T-helper 2 cell (primary cell): Measurements from ENCODE around the gene PRICKLE4.

Source experiments
- DNase-seq, 5 experiments: peaks; one replicate each; pipeline versions ENCODE4 v3.0.0 to v3.0.0-alpha.2; 2012 to 2022

Gene PRICKLE4

DNA sequence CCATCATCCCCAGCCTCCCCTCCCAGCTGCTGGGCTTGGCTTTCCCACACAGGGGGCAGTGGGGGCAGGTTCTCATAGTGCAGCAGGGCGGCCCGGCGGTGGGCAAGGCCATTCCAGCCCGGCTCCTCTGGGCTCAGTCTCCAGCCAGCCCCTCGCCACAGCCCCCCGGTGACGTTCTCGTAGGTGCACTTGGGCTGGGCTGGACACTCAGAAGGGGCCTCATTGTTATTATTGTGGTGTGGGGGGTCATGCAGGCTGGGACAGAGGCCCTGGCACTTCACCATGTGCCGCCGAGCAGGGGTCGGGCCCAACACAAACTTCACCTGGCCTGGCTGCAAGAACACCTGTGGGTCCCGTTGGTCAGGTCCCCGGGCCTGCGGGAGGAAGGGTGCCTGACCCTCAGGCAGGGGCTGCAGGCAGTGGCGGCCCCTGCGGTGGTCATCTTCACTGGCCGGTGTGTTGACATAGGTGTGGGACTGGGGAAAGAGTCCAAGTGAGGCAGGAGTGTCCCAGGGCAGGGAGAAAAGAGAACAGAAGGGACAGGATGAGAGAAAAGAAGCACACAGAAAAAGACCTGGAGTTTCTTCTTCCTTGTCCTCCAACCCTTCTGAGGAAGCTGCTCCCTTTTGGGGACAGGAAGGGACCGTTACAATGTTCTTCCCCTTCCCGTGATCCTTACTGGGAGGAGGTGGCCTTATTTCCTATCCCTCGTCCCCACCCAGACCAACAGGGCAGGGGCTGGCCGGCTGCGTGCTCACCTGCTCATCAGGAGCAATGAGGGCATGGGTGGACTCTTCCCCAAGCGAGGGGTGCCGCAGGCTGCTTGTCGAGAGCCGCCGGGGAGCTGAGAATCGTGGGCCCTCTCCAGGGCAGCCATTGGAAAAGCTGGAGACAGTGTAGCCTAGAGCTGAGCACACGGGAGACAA lies 9.3 kb upstream of the PRICKLE4 start:
- DNase-seq: no peak

DNA sequence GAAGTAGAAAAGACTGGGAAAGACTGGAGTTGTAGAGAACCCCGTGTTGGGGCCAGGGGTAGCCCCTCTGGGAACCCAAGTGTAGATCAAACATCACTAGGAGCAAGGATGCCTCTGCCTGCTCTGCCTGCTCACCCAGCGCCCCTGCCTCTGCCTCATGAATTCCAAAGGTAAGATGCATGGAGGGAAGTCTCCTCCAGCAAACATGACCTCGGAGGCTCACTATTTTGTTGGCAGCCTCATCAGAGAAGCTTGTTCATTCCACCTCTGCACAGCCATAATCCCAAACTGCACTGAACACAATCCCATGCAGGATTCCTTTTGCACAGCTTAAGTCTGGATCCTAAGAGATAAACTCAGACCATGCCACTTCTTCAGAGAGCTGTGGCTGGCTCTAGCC lies 5.7 kb upstream of the PRICKLE4 start:
- DNase-seq: no peak

DNA sequence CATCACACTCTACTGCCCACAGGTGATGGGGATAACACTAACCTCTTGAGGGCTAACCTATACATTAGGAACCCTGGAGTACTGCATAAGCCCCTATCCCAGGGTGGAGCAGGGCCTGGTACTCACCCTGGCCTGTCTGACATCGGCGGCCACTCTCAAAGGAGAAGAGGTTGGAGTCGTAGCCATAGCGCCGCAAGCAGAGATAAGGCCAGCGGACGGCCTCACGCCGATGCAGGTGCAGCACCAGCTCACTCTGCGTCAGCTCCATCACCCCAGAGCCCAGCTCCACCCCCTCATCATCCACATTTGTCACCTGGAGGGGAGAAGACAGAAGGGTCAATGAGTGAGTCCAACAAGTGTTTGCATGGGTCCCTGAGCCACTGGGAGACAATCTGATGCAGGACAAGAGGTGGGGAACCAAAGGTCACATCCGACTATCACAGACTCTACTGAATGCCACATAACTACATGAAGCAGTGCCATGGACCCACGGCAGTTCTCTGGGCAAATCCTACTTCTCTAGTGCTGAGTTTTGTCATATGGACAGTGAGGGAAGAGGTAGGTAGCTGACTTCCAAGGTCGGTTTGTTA lies 5.2 kb upstream of the PRICKLE4 start:
- no peak for DNase-seq

DNA sequence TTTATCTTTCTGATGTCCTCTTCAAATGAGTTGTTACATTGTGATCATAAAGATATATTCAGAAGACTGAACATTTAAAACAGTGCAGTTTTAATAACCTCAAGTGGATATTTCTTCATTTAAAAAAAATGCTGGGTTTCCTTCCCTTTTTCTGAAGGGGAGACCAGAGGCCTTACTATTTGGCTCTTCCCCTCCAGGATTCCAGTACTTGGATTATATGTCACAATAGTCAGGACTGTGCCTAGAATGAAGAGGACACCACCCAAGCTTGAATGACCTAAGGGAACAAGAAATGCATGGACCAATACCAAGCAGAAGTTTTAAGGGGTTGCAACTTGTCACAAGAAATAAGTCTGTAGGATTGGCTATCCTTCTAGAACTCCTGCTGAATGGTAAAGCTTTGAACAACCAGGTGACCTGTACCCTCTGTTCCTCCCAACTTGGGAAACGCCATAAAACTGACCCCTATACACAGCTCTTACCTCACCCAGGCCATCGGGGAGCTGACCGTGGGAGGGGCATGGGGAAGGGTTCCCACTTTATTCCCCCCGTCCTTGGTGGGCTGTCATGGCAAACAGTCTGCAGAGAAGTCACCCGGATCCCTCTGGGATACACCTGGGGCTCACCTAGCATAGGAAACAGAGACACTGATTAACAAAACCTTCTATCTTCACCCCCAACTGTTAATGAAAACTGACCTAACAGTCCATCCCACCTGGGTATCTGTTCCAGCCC lies 2.9 kb upstream of the PRICKLE4 start:
- no peak for DNase-seq

DNA sequence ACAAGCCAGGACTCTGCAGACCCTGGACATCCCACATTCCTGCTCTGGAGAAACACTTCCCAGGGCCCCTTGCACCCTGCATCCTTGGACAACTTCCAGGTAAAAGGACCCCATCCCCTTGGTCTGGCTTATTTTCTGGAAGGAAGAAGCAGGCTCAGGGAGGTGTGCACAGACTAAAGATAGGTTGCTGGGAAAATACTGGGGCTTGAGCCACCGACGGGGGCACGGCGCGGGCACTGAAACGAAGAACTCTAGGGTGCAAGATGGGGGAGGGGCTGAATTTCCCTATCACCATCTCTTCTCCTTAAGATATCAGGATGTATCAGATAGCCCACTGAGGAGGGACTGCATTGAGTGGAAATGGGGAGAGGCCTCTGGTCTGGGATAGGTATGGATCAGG lies 1.7 kb upstream of the PRICKLE4 start:
- no peak for DNase-seq

DNA sequence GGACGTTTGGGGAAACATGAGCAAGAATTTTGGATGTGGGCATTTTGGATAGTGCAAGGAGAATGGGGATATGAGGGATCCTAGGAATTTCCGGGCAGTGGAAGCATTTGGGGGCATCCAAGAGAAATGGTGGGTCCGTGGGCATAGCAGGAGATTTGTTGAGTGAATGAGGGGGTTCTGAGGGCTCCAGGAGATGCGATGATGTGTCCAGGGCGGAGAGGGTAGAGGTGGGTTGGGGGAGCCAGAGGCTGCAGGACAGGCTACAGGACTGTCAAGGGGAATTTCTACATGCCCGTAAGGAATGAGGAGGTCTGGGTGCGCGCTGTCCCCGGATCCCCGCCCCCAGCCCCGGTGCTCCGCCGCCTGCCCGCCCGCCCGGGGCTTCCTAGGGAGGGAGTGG lies 1.2 kb upstream of the PRICKLE4 start:
- no peak for DNase-seq

DNA sequence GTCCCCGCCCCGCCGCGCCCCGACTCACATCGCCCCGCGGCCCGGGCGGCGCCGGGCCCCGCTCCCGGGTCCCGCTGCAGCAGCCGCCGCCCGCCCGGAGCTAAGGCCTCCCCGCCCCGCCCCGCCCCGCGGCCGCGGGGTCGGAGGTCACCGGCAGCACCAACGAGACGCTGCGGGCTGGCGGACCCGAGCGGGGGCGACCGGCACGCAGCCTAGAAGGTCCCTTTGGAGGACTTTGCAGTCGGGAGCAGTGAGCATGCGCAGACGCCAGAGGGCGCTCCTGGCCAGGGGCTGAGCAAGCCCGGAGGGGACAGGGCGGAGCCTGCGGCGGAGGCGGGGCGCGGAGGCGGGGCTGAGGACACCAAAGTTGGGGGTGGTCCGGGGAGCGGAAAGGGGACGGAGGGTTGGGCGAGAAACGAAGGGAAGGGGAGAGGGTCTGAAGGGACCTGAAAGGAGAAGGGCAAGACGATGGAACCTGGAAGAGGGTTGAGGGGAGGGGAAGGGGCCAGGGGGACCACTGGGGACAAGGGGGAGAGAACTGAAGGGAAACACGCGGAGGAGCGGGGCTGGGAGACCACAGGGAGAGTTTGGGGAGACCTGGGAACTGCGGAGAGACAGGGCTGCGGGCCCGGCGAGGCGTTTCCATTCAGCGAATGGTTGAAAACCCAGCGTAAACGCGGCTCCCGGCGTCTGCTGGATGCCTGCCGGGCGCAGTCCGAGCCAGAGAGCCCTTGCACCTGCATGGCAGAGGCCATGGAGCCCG lies 613 bp upstream of the PRICKLE4 start, which contains the start of gene FRS3:
Gene FRS3, minus strand, starts transcription at position 113 of the 763 bp plus-strand sequence. CDS start 2,913 bp downstream, outside the sequence.
- peak; percentile 96 to 100 (median 99) for DNase-seq

DNA sequence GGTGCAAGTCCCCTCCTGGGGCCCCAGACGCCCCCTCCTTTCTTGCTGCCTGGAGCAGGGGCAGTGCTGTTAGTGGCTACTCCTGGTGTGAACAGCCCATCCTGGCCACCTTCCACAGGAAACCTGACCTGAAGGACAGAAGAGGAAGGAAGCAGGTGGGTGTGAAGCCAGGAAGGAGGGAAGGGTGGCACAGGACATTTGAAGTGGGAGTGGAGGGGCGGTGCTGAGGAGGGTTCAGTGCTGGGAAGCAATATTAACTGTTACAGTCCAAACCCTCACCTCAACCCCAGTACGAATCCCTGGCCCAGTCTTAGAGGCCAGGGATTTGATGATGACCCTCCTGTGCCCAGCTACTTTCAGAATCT lies 766 bp downstream of the PRICKLE4 start:
- DNase-seq: no peak

DNA sequence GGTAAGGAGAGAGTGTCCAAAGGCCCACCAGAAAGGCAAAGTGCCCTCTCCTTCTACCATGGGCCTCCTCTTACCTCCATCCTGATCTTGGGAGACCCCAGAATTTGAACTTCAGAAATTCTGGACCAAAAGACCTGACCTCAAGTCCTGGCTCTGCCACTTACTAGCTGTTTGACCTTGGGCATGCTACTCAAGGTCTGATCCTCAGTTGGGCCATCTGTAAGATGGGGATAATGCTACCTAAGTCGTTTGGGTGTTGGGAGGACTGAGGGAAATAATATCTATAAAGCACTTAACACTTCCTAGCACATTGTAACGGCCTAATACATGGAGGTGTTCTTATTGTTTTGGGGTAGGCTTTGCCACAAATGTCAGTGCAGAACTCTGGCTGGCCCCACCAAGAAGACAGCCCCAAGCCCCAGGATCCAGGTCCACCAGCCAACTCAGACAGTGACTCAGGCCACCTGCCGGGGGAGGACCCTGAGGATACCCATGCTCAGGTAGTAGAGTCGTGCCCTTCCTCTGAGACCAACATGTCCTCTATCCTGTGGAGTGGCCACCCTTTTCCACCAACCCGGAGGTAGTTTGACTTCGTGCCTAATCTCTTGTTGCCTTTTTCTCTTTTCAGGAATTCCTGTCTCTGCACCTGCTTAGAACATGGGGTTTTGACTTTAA lies 2.7 kb downstream of the PRICKLE4 start:
- DNase-seq: no peak

DNA sequence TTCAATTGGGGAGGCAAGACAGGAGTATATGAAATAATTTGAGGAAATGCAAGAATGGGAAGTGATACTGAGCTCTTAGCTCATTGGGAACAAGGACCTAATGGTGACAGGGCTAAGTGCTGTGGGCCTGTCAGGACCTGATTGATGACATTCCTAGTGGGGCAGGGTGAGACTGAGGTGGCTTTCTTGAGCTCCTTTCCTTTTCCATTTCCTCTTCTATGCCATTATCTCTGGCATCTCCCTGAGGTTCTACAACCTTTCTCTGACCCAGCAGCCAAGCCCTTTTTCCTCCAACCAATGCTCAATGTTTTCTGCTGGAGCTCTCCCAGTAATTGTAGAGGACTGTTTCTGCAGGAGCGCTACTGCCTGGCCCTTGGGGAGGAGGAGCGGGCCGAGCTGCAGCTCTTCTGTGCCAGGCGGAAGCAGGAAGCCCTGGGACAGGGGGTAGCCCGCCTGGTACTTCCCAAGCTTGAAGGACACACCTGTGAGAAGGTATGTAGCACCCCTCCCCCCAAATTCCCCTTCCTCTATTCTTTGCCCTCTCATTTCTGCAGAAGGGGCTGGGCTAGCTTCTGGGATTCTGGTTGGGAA lies 4.1 kb downstream of the PRICKLE4 start:
- no peak for DNase-seq

DNA sequence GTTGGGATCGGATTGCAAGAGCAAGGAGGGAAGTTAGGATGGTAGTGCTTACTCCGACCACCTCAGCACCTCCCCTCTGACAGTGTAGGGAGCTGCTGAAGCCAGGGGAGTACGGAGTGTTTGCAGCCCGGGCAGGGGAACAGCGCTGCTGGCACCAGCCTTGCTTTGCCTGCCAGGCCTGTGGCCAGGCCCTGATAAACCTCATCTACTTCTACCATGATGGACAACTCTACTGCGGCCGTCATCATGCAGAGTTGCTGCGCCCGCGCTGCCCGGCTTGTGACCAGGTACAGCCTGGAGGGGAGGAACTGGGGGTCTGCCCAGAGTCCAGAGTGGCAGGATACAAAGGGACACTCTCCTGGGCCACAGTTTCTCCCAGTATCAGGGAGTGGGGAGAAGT lies 4.7 kb downstream of the PRICKLE4 start:
- no peak for DNase-seq

DNA sequence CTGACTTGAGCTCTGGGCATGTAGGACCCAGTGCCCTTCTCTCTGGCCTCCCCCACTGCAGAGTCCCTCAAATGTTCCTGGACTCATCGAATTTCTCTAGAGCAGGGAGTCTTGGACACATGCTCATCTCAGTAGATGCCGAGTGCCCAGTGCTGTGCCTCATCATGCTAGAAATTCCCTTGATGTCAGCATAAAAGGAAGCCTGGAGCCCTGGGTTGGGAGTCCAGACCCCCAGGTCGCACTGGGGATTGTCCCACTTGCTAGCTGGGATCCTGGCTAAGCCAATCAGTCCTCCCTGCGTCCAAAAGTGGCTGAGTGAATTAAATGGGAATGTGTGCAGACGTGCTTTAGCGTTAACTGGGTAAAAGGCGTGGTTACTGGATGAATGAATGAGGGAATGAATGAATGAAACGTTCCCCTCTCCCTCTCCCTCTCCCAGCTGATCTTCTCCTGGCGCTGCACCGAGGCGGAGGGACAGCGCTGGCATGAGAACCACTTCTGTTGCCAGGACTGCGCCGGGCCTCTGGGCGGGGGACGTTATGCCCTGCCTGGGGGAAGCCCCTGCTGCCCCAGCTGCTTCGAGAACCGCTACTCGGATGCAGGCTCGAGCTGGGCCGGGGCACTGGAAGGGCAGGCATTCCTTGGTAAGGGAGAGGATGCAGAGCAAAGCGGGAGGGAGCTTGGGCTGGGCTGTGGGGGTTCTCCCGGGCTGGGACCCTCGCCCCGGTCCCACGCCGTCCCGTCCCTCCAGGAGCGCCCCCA lies 5.3 kb downstream of the PRICKLE4 start:
- DNase-seq: peak in 1 of 5 experiments; percentile 12

DNA sequence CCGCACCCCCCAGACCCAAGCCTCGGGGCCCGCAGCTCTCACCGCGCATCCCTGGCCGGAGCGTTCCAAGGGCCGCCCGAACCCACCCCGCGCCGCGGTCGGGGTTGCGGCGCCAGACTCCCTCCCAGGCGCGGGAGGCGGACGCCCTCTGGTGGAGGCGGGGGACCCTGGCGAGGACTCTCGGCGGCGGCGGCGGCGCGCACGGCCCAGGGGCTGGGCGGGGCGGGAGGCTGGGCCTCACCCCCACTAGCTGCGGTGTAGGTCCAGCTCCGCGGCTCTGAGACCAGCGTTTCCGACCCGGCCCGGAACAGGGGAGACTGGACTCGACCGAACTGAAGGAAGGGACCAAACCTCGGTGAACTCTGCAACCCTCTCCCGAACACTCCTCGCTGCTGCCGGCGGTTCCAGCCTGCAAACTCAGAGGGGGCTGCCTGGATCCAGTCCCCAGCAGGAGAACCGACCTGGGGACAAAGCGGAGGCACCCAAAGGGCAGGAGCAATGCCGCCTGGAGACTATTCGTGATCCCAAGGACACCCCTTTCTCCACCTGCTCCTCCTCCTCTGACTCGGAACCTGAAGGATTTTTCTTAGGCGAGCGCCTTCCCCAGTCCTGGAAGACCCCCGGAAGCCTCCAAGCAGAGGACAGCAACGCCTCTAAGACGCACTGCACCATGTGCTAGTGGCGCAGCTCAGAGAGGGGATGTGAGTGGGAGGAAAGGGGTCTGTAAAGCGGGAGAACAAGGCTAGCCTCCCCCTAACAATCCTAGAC lies 6.1 kb downstream of the PRICKLE4 start:
- DNase-seq: peak; percentile 76 to 86 (median 78)

DNA sequence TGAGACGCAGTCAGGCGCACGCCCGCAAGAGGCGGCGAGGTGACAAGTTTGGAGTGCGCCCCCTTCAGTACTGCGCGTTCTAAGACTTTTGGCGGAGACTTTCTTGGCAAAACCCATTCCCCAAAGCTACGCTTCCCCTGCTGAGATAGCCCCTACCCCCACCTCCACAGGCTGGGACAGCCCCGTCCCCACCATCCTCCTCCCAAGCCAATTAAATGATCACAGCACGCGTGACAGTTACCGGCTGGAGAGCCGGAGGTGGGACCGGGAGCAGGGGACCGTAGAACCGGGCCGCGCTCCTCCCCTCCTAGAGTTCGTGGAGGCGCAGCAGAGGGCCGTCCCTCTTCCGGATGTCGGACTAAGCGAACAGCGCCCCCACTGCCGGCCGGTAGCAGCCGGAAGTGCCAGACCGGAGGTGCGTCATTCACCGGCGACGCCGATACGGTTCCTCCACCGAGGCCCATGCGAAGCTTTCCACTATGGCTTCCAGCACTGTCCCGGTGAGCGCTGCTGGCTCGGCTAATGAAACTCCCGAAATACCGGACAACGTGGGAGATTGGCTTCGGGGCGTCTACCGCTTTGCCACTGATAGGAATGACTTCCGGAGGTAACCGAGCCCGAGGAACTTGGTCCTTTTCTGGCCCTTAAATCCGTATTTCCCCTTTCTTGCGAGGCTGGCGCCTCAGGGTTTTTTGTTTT lies 6.8 kb downstream of the PRICKLE4 start, which contains the start of gene TOMM6:
Gene TOMM6, plus strand, starts transcription at position 476 of the 699 bp plus-strand sequence. Its CDS starts 4 bp downstream, at position 480.
- peak; percentile 87 to 96 (median 92) for DNase-seq

DNA sequence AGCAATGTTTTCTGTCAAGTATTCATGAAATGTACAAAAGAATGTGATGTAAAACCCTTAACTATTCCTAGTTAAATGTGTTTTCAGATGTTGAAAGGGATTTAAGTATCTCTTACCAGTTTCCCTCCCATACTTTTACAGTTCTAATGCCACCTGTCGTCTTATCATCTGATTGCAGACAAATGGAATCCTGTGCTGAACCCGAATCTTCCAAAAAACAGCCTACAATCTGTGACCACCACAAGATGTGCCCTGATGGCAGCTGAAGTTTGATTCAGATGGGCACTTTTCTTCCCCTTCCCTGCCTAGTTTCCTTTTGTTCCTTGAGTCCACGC lies 8.8 kb downstream of the PRICKLE4 start:
- DNase-seq: no peak

DNA sequence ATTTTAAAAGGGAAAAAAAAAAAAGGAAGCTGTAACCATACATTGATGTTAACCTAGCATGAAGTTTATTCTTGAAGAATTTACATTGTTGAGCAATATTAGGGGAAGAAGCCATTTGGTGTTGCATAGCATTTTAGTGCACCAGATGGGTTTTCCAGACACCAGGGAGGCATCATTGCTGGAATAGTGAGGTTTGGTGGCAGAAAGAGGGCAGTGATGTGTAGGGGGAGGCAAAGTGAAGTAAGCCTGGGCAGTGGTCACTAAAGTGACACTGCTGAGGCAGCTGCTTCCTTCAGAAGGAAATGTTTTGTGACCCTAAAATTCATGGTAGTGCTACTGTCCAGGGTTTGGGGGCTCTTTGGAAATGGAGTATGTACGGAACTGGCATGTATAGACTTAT lies 9.5 kb downstream of the PRICKLE4 start:
- DNase-seq: no peak

DNA sequence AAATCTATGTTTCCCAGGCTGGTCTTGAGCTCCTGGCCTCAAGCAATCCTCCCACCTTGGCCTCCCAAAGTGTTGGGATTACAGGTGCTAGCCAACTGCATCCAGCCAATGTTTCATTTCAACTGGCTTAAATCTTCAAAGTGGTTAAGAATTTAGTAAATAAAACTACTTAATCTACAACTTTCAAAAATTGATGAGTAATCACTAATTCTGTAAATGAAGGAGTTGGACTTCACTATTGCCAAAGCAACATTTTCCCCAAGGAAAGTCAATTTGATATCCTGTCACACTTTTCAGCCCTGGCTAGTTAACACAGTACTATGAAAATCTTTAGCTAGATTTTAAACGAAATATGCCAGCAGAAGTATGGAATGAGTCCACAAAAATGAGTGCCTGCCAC lies 10.7 kb downstream of the PRICKLE4 start:
- DNase-seq: no peak

DNA sequence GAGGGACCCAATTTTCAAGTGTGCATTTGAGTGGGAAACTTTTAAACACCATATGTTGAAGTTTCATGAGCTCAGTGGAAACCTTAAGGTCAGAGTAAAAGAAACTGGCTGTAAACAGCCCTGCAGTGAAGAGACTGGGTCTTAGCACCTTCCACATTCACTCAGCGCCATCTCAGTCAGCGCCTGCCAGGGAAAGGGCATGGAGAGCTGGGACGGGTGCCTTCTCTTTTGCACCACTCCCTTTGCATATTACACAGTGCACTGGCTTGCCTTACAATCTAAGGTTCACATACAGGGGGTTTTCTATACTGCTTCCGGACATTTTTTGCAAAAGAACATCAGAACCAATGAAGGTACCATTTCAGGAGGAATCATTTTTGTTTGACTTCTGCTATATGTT lies 11.4 kb downstream of the PRICKLE4 start:
- no peak for DNase-seq

DNA sequence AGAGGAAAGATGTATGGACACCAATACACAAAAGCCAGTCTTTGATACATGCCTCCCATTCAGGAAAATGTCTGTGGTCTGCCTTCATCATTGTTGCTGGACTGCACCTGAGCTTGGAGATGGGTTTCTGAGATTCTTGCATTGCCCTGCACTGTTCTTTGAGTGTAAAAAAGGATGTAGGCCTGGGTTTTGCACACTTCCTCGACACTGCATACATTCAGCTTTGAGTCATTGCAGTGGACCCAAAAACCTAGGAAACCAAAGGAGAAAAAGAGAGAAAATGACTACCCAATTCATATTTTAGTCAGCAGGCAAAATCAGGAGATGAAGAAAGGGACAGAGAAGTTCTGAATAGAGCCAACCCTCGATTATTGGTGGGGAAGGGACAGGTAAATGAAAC lies 15.9 kb downstream of the PRICKLE4 start:
- no peak for DNase-seq
